Measurements from ENCODE around the gene PNMA8B.

- TF ChIP-seq CTCF (IDR thresholded peaks at IDR 0.05) (no peak), POLR2AphosphoS5 (IDR thresholded peaks at IDR 0.05) (no peak)
Measured at GRCh38 chr19:46446021-46446420, 49.6 kb downstream of the PNMA8B start.

All from breast epithelium (tissue), 3 donors.